GM12891 (cell line): ENCODE data around the gene VCL.
"Not testable (repeated sequence)": the region's sequence is repeated elsewhere in the genome, so short reads cannot be mapped to it uniquely, and the experiment has no call there.

Experiments used
- DNase-seq: peaks from one replicate; pipeline ENCODE4 v3.0.0; 2011; ENCODE audit warnings: low spot score; ENCODE audit not compliant: insufficient read length
- FAIRE-seq: peaks from 2 replicates; lab custom pipeline; 2011; peaks lifted over from hg19 to GRCh38; lab: Jason Lieb, UNC
- PAX5 ChIP-seq: IDR thresholded peaks from 2 replicates; pipeline ENCODE4 v1.6.1; 2011; ENCODE audit warnings: low read length, moderate library complexity, mild to moderate bottlenecking; ENCODE audit not compliant: insufficient read depth, severe bottlenecking
- POLR2A ChIP-seq: IDR thresholded peaks from 2 replicates; pipeline ENCODE4 v1.6.1; 2011; ENCODE audit warnings: low read depth, low read length, control low read depth
- POLR2AphosphoS5 ChIP-seq: IDR thresholded peaks from 2 replicates; pipeline ENCODE4 v1.6.1; 2011; ENCODE audit warnings: low read depth, low read length, control low read depth
- POU2F2 ChIP-seq: IDR thresholded peaks from 2 replicates; pipeline ENCODE4 v1.6.1; 2011; ENCODE audit warnings: low read depth, mild to moderate bottlenecking, control low read depth, low read length, moderate library complexity
- SPI1 ChIP-seq: IDR thresholded peaks from 2 replicates; pipeline ENCODE4 v1.6.1; 2011; ENCODE audit warnings: low read depth, low read length, control low read depth
- TAF1 ChIP-seq: IDR thresholded peaks from 2 replicates; pipeline ENCODE4 v1.6.1; 2011; ENCODE audit warnings: low read depth, low read length, control low read depth

The VCL gene

GRCh38 chr10:74008212-74008731 lies 10.4 kb downstream of the VCL start:
- TF ChIP-seq POLR2A (no peak), POU2F2 (peak; percentile 32; the same call in 1 of the 2 replicates)
- DNase-seq: no peak
- FAIRE-seq: peak; percentile 74

- FAIRE-seq: no peak
- TF ChIP-seq POLR2AphosphoS5: no peak
- no peak; the same call in 1 of the 2 replicates for TF ChIP-seq SPI1
- TF ChIP-seq PAX5: no peak
- TF ChIP-seq TAF1: no peak
- no peak for TF ChIP-seq POU2F2
- TF ChIP-seq POLR2A: no peak
Observed at GRCh38 chr10:74011017-74011416, 13.1 kb downstream of the VCL start.

GRCh38 chr10:74011770-74012169 lies 13.9 kb downstream of the VCL start:
- TF ChIP-seq POU2F2 (no peak), TAF1 (no peak), SPI1 (no peak), POLR2A (no peak), PAX5 (no peak), POLR2AphosphoS5 (no peak)
- FAIRE-seq (no peak), DNase-seq (no peak)

More at GRCh38 chr10:74011017-74011416, 13.1 kb downstream of the VCL start:
- no peak for DNase-seq

- TF ChIP-seq PAX5: no peak
- no peak for TF ChIP-seq TAF1
- no peak for TF ChIP-seq POU2F2
- no peak for TF ChIP-seq POLR2AphosphoS5
- no peak for TF ChIP-seq SPI1
- TF ChIP-seq POLR2A: no peak
- no peak for DNase-seq
- no peak for FAIRE-seq
Observed at GRCh38 chr10:74012480-74012879, 14.6 kb downstream of the VCL start.

- FAIRE-seq (no peak), DNase-seq (no peak)
- TF ChIP-seq TAF1 (no peak), POLR2A (no peak), PAX5 (no peak), SPI1 (no peak), POLR2AphosphoS5 (no peak), POU2F2 (no peak)
Observed at GRCh38 chr10:74013004-74013403, 15.1 kb downstream of the VCL start.

DNA sequence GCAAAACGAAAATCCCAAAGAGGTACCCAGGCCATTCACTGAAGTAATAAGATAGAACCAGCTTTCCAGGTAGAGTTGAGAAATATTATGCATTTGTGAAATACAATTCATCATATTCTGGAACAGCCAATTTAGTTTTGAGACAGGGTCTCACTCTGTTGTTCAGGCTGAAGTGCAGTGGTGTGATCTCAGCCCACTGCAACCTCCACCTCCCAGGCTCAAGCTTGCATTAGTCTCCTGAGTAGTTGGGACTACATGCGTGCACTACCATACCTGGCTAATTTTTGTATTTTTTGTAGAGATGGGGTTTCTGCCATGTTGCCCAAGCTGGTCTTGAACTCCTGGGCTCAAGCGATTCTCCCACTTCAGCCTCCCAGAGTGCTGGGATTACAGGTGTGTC lies 16.7 kb downstream of the VCL start:
- FAIRE-seq, DNase-seq: not testable (repeated sequence)

DNA sequence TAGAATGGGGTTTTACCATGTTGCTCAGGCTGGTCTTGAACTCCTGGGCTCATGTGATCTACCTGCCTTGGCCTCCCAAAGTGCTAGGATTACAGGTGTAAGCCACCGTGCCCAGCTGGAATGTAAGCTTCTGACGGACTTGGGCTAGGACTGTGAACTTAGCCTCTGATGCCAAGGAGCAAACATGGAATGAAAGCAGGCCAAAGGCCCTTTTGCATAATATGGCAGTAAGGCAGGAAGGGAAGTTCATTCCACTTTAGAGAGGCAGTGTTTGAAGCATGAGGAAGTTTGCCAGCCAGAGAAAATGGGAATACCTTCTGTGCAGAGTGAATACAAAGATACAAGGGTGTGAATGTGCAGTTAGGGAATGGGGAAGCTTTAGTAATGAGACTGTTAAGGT lies 20.3 kb downstream of the VCL start:
- TF ChIP-seq PAX5: no peak
- TF ChIP-seq POLR2AphosphoS5: no peak
- no peak for TF ChIP-seq POLR2A
- no peak for TF ChIP-seq SPI1
- TF ChIP-seq POU2F2: no peak
- DNase-seq: no peak
- no peak for FAIRE-seq

DNA sequence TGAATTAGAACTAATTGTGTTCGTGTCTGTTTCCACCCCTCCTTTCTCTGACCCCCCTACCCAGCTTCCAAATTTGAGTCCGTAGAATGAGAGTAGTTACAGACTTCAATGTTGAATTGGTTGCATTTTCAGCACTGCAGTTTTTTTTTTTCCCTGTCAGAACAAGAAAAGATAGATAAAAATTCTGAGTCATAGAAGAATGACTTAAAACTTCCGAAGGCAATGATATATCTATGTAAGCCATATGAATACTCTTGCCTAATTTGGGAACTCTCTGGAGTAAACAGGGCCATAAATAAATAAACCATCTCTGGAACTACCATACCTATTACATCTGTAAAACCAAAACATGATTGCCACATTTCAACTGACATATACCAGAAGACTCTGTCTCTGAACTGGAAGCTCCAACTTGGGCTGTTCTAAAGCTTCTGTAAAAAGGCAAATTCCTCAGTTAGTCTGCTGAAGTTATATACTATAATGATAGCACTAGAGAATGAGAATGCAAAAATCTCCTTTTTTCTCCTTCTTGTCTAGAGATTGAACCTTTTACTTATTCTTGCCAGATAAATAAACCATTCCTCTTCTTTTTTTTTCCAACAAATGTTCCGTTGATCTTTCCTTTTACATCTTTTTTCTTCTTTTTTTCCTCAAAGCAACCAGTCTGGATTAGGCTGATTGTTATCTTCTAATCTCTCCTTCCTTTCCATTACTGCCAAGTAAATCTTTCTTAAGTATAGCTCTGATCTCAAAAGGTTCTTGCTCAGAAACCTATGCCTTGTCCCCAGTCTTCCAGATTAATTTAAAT lies 23.5 kb downstream of the VCL start:
- DNase-seq: no peak
- no peak for FAIRE-seq
- TF ChIP-seq PAX5 (no peak), POLR2AphosphoS5 (no peak), POLR2A (no peak), POU2F2 (no peak), SPI1 (no peak), TAF1 (no peak)

GRCh38 chr10:74022926-74023629 lies 25.2 kb downstream of the VCL start:
- DNase-seq: no peak
- no peak for TF ChIP-seq TAF1
- no peak for TF ChIP-seq SPI1
- TF ChIP-seq POLR2A: no peak
- TF ChIP-seq POLR2AphosphoS5: no peak
- FAIRE-seq: no peak

DNA sequence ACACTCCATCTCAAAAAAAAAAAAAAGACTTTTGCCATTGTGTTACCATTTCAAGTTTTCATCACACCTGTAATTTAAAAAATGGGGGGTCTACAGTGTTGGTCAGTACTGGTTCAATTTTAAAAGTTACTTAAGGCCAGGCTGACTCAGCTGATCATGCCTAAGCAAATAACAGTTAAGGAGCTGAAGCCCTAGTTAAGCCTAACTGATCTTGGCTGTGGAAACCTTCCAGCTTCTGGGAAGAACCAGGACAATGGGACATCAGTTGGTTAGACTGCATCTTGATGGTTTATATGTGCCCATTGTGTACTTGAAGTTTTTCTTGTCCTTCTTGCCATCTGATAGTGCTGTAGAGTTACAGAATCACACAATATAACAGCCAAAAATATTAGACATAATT lies 26.7 kb downstream of the VCL start:
- DNase-seq (no peak), FAIRE-seq (peak; percentile 54)
- no peak for TF ChIP-seq PAX5
- no peak for TF ChIP-seq POLR2A
- no peak for TF ChIP-seq TAF1
- no peak for TF ChIP-seq POLR2AphosphoS5
- TF ChIP-seq SPI1: no peak
- TF ChIP-seq POU2F2: no peak
